Measurements from ENCODE around the gene RALGPS1. TPM values are rescaled to one million over a fixed set of nuclear protein-coding genes. Genes with fewer than 3 reads are reported as not detected.

Gene RALGPS1
- polyA plus RNA-seq, 2 of the 4 experiments (the other 2 are of a cell fraction), result 5.0 to 7.9 TPM

DNA sequence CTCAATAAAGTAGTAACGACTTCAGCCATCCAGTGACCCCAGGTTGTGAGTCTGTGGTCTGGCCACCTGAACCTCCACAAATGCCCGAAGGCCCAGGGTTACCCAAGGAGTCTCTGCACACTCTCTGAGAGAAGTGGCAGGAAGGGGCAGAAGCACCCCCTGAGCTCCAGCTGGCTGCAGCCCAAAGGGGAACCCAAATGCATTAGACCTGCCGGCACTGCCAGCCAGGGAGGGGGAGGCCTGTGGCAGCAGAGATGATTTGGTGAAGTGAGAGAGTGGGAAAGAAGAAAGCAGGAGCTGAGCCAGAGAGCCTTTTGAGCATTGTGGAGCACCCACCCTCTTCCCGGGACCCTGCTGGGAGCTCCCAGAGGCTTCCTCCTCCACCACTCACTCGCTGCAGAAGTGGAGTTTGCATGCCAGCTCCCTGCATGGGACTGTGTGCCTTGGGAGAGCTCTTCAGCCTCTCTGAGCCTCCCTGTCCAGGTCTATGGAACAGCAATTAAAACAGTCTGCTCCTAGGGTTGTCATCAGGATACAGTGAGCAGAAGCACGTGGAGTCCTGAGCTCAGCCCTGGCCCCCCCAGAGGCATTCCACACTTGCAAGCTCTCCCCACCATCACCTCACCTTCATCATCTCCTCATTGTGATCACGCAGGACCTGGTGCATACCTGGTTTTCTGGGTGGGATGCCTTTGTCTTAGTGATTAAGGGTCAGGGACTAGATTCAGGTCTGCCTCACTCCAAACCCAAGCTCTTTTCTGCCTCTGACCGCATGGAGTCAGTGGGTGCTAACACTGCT, 221.7 kb downstream of the RALGPS1 start:
- POLR2A ChIA-PET, result no interaction called here
- ATAC-seq (no peak), FAIRE-seq (no peak), DNase-seq (ENCODE audit: low read depth in 1 of 2, low spot score in 1 of 2) (no peak)
- H3K4me1 ChIP-seq, result peaks cover 14% of the 10 kb centered on the region
- H3K4me2 ChIP-seq, result no peak overlapping the region
- TF ChIP-seq SMC3 (IDR thresholded peaks at IDR 0.05) (no peak), ESRRA (IDR thresholded peaks at IDR 0.05; ENCODE audit: borderline replicate concordance, low read length) (no peak), CHD2 (IDR thresholded peaks at IDR 0.05; ENCODE audit: low read length, partially characterized antibody) (no peak), RCOR1 (IDR thresholded peaks at IDR 0.05; ENCODE audit: low read depth, low read length) (no peak), TP53 (CRISPR knock-in tag; IDR thresholded peaks at IDR 0.05) (no peak), RNF2 (IDR thresholded peaks at IDR 0.05; ENCODE audit: borderline replicate concordance, low read depth) (no peak), NFE2L2 (conservative IDR thresholded peaks at IDR 0.05; ENCODE audit: low read length) (no peak), FOXS1 (CRISPR knock-in tag; IDR thresholded peaks at IDR 0.05) (no peak), CBX2 (IDR thresholded peaks at IDR 0.05; ENCODE audit: borderline replicate concordance, low read depth) (no peak), EP300 (IDR thresholded peaks at IDR 0.05) (no peak), CBX8 (IDR thresholded peaks at IDR 0.05) (no peak), FOSB (CRISPR knock-in tag; IDR thresholded peaks at IDR 0.05) (no peak), ZSCAN20 (CRISPR knock-in tag; IDR thresholded peaks at IDR 0.05) (no peak), RFX5 (IDR thresholded peaks at IDR 0.05) (no peak)
- TF ChIP-seq, protein P1, sequence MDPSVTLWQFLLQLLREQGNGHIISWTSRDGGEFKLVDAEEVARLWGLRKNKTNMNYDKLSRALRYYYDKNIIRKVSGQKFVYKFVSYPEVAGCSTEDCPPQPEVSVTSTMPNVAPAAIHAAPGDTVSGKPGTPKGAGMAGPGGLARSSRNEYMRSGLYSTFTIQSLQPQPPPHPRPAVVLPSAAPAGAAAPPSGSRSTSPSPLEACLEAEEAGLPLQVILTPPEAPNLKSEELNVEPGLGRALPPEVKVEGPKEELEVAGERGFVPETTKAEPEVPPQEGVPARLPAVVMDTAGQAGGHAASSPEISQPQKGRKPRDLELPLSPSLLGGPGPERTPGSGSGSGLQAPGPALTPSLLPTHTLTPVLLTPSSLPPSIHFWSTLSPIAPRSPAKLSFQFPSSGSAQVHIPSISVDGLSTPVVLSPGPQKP (IDR thresholded peaks at IDR 0.05; ENCODE audit: low read depth, low read length), result no peak
- TF ChIP-seq, protein P2, sequence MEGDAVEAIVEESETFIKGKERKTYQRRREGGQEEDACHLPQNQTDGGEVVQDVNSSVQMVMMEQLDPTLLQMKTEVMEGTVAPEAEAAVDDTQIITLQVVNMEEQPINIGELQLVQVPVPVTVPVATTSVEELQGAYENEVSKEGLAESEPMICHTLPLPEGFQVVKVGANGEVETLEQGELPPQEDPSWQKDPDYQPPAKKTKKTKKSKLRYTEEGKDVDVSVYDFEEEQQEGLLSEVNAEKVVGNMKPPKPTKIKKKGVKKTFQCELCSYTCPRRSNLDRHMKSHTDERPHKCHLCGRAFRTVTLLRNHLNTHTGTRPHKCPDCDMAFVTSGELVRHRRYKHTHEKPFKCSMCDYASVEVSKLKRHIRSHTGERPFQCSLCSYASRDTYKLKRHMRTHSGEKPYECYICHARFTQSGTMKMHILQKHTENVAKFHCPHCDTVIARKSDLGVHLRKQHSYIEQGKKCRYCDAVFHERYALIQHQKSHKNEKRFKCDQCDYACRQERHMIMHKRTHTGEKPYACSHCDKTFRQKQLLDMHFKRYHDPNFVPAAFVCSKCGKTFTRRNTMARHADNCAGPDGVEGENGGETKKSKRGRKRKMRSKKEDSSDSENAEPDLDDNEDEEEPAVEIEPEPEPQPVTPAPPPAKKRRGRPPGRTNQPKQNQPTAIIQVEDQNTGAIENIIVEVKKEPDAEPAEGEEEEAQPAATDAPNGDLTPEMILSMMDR (IDR thresholded peaks at IDR 0.05), result no peak
- TF ChIP-seq, protein P3, sequence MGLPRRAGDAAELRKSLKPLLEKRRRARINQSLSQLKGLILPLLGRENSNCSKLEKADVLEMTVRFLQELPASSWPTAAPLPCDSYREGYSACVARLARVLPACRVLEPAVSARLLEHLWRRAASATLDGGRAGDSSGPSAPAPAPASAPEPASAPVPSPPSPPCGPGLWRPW (IDR thresholded peaks at IDR 0.05), result no peak
- CTCF ChIA-PET, result interaction anchor here (0.6 to 1.6 kb wide), 5 partner anchors 8 to 222 kb away, joined by 3 to 4 read pairs (median 3); no protein-coding TSS in a partner anchor
- no peaks in the 10 kb centered on the region for H3K9me3 ChIP-seq
- 82% methylated on average over 8 of the region's 8 CpGs for WGBS (ENCODE audit: missing lambda C conversion rate)
- no peak overlapping the region for H3K4me3 ChIP-seq
- H3K27ac ChIP-seq, result no peak overlapping the region

DNA sequence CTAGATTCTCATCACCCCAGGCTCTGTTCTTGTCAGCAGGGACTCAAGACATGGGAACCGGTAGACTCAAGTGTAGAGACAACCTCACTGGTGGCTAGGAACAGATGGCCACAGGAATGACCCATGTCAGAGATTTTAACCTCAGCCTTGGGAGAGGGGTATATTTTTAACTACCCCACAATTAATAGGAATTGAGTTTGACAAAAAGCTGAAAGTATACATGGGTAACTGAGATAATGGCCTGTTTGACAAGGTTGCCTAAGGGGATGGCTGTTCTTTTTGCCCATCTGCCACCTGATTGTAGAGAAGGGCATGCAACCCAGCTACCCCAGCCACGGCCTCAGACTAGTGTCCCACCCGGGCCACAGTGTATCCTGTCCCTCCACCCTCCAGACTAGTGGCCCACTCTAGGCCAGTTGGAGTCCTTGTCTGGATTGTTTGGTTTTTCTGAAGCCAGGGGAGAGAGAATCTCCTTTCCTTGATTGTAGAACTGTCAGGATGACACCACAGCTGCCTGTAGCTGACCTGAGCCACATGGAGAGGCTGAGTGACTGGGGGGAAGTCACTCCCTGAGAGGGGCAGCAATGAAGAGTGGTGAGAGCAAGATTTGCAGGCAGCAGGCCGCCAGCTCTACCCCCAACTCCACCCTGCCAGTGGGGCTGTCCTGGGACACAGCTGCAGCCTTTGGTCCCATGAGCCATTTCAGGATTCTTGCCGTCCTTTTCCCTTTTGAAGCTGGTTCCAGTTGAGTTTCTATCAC, 222.5 kb downstream of the RALGPS1 start:
- no peak for TF ChIP-seq TP53 (CRISPR knock-in tag; IDR thresholded peaks at IDR 0.05)
- TF ChIP-seq, protein P3 (IDR thresholded peaks at IDR 0.05), result no peak
- no peak for TF ChIP-seq PHF8 (IDR thresholded peaks at IDR 0.05; ENCODE audit: borderline replicate concordance, low read depth)
- no peak for TF ChIP-seq JUN (IDR thresholded peaks at IDR 0.05)
- TF ChIP-seq RCOR1 (IDR thresholded peaks at IDR 0.05; ENCODE audit: low read depth, low read length), result no peak
- no peak for TF ChIP-seq NR3C1 (IDR thresholded peaks at IDR 0.05)
- no peak for TF ChIP-seq CHD4 (IDR thresholded peaks at IDR 0.05; ENCODE audit: borderline replicate concordance)
- no peak for TF ChIP-seq HOXB13 (CRISPR knock-in tag; IDR thresholded peaks at IDR 0.05; ENCODE audit: low read depth)
- no peak for TF ChIP-seq EHF (CRISPR knock-in tag; IDR thresholded peaks at IDR 0.05)
- TF ChIP-seq, protein P4, sequence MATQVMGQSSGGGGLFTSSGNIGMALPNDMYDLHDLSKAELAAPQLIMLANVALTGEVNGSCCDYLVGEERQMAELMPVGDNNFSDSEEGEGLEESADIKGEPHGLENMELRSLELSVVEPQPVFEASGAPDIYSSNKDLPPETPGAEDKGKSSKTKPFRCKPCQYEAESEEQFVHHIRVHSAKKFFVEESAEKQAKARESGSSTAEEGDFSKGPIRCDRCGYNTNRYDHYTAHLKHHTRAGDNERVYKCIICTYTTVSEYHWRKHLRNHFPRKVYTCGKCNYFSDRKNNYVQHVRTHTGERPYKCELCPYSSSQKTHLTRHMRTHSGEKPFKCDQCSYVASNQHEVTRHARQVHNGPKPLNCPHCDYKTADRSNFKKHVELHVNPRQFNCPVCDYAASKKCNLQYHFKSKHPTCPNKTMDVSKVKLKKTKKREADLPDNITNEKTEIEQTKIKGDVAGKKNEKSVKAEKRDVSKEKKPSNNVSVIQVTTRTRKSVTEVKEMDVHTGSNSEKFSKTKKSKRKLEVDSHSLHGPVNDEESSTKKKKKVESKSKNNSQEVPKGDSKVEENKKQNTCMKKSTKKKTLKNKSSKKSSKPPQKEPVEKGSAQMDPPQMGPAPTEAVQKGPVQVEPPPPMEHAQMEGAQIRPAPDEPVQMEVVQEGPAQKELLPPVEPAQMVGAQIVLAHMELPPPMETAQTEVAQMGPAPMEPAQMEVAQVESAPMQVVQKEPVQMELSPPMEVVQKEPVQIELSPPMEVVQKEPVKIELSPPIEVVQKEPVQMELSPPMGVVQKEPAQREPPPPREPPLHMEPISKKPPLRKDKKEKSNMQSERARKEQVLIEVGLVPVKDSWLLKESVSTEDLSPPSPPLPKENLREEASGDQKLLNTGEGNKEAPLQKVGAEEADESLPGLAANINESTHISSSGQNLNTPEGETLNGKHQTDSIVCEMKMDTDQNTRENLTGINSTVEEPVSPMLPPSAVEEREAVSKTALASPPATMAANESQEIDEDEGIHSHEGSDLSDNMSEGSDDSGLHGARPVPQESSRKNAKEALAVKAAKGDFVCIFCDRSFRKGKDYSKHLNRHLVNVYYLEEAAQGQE (IDR thresholded peaks at IDR 0.05), result no peak
- no peak for TF ChIP-seq EP300 (IDR thresholded peaks at IDR 0.05)
- no peak for TF ChIP-seq MAFK (IDR thresholded peaks at IDR 0.05; ENCODE audit: partially characterized antibody)
- TF ChIP-seq POLR2A (IDR thresholded peaks at IDR 0.05; ENCODE audit: low read length), result no peak
- TF ChIP-seq KDM5A (IDR thresholded peaks at IDR 0.05), result no peak
- no peak for TF ChIP-seq GATA3 (IDR thresholded peaks at IDR 0.05; ENCODE audit: borderline replicate concordance)
- no peak for TF ChIP-seq FOSB (CRISPR knock-in tag; IDR thresholded peaks at IDR 0.05)
- no peak for TF ChIP-seq KDM1A (IDR thresholded peaks at IDR 0.05; ENCODE audit: low read depth)
- no peak for TF ChIP-seq CBX8 (IDR thresholded peaks at IDR 0.05)
- no peak for TF ChIP-seq HDAC2 (IDR thresholded peaks at IDR 0.05)
- ATAC-seq (no peak), DNase-seq (ENCODE audit: low read depth in 1 of 2, low spot score in 1 of 2) (no peak), FAIRE-seq (no peak)
- ChIA-PET POLR2A (no interaction called here), CTCF (interaction anchor here (0.6 to 1.6 kb wide), 4 partner anchors 9 to 221 kb away, joined by 3 to 4 read pairs (median 3); no protein-coding TSS in a partner anchor)
- 62% methylated on average over 5 of the region's 5 CpGs for WGBS (ENCODE audit: missing lambda C conversion rate)
- H3K4me3 ChIP-seq, result no peak overlapping the region
- H3K9me3 ChIP-seq, result no peaks in the 10 kb centered on the region
- no peak overlapping the region for H3K4me2 ChIP-seq
- peaks cover 10% of the 10 kb centered on the region for H3K4me1 ChIP-seq
- no peak overlapping the region for H3K27ac ChIP-seq

Measured in A549 (cell line).